Body of pancreas (tissue), 4 donors: ENCODE results near the gene SBF2.

ENCODE experiments used
- POLR2A ChIP-seq, 3 donors: fragments of 450-650 bp; IDR thresholded peaks; one replicate each; pipeline ENCODE4 v1.6.1; 2016; ENCODE audit warnings: antibody characterized with exemption in 3 of 3, mild to moderate bottlenecking in 2 of 3
- TF ChIP-seq, protein P1 (sequence below), 7 experiments: fragments of 450-650 bp in 4 of 7; fragments of 200-600 bp in 3 of 7; sonication (generic) in 3 of 7; IDR thresholded peaks; one replicate each; pipeline ENCODE4 v1.5.1; 2016 to 2019; ENCODE audit warnings: antibody characterized with exemption in 7 of 7

DNA sequence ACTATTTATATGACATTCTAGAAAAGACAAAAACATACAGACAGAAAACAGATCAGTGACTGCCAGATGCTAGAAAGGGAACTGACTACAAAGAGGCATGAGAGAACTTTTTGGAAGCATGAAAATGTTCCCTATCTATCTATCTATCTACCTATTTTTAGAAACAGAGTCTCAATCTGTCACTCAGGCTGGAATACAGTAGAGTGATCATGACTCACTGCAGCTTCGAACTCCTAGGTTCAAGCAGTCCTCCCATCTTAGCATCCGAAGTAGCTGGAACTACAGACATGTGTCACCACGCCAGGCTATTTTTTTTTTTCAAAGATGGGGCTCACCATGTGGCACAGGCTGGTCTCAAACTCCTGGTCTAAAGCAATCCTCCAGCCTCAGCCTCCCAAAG, 6.9 kb downstream of the SBF2 start:
- TF ChIP-seq POLR2A (IDR thresholded peaks at IDR 0.05), result no peak
- TF ChIP-seq, protein P1, sequence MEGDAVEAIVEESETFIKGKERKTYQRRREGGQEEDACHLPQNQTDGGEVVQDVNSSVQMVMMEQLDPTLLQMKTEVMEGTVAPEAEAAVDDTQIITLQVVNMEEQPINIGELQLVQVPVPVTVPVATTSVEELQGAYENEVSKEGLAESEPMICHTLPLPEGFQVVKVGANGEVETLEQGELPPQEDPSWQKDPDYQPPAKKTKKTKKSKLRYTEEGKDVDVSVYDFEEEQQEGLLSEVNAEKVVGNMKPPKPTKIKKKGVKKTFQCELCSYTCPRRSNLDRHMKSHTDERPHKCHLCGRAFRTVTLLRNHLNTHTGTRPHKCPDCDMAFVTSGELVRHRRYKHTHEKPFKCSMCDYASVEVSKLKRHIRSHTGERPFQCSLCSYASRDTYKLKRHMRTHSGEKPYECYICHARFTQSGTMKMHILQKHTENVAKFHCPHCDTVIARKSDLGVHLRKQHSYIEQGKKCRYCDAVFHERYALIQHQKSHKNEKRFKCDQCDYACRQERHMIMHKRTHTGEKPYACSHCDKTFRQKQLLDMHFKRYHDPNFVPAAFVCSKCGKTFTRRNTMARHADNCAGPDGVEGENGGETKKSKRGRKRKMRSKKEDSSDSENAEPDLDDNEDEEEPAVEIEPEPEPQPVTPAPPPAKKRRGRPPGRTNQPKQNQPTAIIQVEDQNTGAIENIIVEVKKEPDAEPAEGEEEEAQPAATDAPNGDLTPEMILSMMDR (IDR thresholded peaks at IDR 0.05), result no peak
